HUES48 (cell line): ENCODE results near the gene PGAM2.

ENCODE experiments used
- H3K27ac ChIP-seq: one replicate; pipeline ENCODE4 v1.7.0; 2013; ENCODE audit warnings: low read depth, low read length, inconsistent platforms
- H3K27me3 ChIP-seq: 2 replicates; pipeline ENCODE4 v1.6.1; 2013; ENCODE audit warnings: mild to moderate bottlenecking, low read length; ENCODE audit not compliant: control insufficient read depth, insufficient read depth
- H3K36me3 ChIP-seq: 2 replicates; pipeline ENCODE4 v1.6.1; 2013; ENCODE audit warnings: low read length; ENCODE audit not compliant: control insufficient read depth, insufficient read depth
- H3K4me1 ChIP-seq: 2 replicates; pipeline ENCODE4 v1.6.1; 2013; ENCODE audit warnings: mild to moderate bottlenecking, low read length; ENCODE audit not compliant: control insufficient read depth, insufficient read depth
- H3K4me3 ChIP-seq: 2 replicates; pipeline ENCODE4 v1.5.1; 2013; ENCODE audit warnings: mild to moderate bottlenecking, low read depth, low read length
- H3K9ac ChIP-seq: 2 replicates; pipeline ENCODE4 v1.6.1; 2013; ENCODE audit warnings: mild to moderate bottlenecking, low read depth, low read length, moderate library complexity
- H3K9me3 ChIP-seq: 2 replicates; pipeline ENCODE4 v1.6.1; 2013; ENCODE audit warnings: low read length; ENCODE audit not compliant: control insufficient read depth, insufficient read depth

The PGAM2 gene

GRCh38 chr7:44071726-44072363 lies 6.5 kb upstream of the PGAM2 start:
- no peak overlapping the region for H3K27ac ChIP-seq
- no peak overlapping the region for H3K4me3 ChIP-seq
- H3K36me3 ChIP-seq, result peaks cover 31% of the 10 kb centered on the region
- H3K9me3 ChIP-seq, result no peaks in the 10 kb centered on the region
- no peak overlapping the region for H3K9ac ChIP-seq
- no peaks in the 10 kb centered on the region for H3K4me1 ChIP-seq
- H3K27me3 ChIP-seq, result peaks cover 20% of the 10 kb centered on the region

DNA sequence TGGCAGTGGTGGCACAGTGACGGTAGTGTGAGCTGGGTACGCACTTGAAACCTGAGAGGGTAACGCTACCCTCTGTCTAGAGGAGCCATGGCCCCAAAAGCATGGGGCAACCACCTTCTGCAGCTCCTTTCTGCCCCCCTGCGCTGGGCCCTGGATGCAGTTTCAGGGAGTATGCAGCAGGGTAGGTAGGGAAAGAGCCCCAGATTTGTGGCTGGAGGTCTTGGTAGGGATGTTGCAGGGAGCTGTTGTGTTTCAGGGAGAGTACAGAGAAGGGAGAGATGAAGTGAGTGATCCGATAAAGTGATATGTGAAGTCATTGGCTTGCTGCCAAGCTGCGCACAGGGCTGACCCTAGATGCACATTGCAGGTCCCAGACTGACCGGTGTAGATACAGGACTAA lies 2.7 kb upstream of the PGAM2 start:
- Histone ChIP-seq H3K36me3 (peaks cover 3% of the 10 kb centered on the region; the same call in 1 of the 2 replicates), H3K9ac (no peak overlapping the region), H3K27me3 (peaks cover 21% of the 10 kb centered on the region), H3K9me3 (no peaks in the 10 kb centered on the region), H3K4me1 (peaks cover 28% of the 10 kb centered on the region), H3K27ac (no peak overlapping the region), H3K4me3 (no peak overlapping the region)

GRCh38 chr7:44067064-44067951 lies 1.9 kb upstream of the PGAM2 start:
- Histone ChIP-seq H3K4me1 (peaks cover 28% of the 10 kb centered on the region), H3K4me3 (no peak overlapping the region), H3K9me3 (no peaks in the 10 kb centered on the region), H3K36me3 (no peaks in the 10 kb centered on the region), H3K9ac (no peak overlapping the region), H3K27ac (no peak overlapping the region), H3K27me3 (peaks cover 21% of the 10 kb centered on the region)

- H3K27me3 ChIP-seq, result peaks cover 21% of the 10 kb centered on the region
- H3K36me3 ChIP-seq, result peaks cover 7% of the 10 kb centered on the region; the same call in 1 of the 2 replicates
- H3K4me3 ChIP-seq, result no peak overlapping the region
- no peak overlapping the region for H3K9ac ChIP-seq
- no peak overlapping the region for H3K27ac ChIP-seq
- H3K9me3 ChIP-seq, result no peaks in the 10 kb centered on the region
- peaks cover 28% of the 10 kb centered on the region for H3K4me1 ChIP-seq
Observed at GRCh38 chr7:44066494-44067063, 1.2 kb upstream of the PGAM2 start.

DNA sequence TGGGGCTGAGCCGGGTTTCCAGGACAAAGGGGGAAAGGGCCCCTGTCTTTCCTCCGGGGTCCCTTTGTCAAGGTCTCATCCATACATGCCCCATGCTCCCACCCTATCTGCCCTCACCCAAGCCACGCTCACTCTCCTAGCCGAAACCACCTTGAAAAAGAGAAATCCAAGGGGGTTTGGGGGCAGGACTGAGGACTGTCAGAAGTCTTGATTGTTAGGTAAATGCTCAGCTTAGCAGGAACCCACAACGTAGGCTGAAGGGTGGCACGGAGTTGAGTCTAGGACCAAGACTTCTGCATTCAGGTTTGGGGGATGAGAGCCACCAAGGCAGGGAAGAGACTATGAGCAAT lies 719 bp upstream of the PGAM2 start:
- peaks cover 12% of the 10 kb centered on the region; the same call in 1 of the 2 replicates for H3K36me3 ChIP-seq
- no peak overlapping the region for H3K9ac ChIP-seq
- H3K4me3 ChIP-seq, result no peak overlapping the region
- no peaks in the 10 kb centered on the region for H3K9me3 ChIP-seq
- peaks cover 28% of the 10 kb centered on the region for H3K4me1 ChIP-seq
- peak overlapping the region; percentile 34 for H3K27ac ChIP-seq
- H3K27me3 ChIP-seq, result peaks cover 21% of the 10 kb centered on the region

GRCh38 chr7:44064791-44065430 lies 456 bp downstream of the PGAM2 start:
- no peaks in the 10 kb centered on the region for H3K9me3 ChIP-seq
- H3K4me1 ChIP-seq, result peaks cover 28% of the 10 kb centered on the region
- no peak overlapping the region for H3K27ac ChIP-seq
- H3K4me3 ChIP-seq, result no peak overlapping the region
- H3K27me3 ChIP-seq, result peaks cover 21% of the 10 kb centered on the region
- H3K9ac ChIP-seq, result no peak overlapping the region
- peaks cover 23% of the 10 kb centered on the region for H3K36me3 ChIP-seq

GRCh38 chr7:44063894-44064651 lies 1.3 kb downstream of the PGAM2 start:
- Histone ChIP-seq H3K4me1 (peaks cover 28% of the 10 kb centered on the region), H3K27me3 (peaks cover 18% of the 10 kb centered on the region), H3K9me3 (no peaks in the 10 kb centered on the region), H3K27ac (peak overlapping the region; percentile 33), H3K36me3 (peaks cover 31% of the 10 kb centered on the region), H3K4me3 (peak overlapping the region; percentile 41; the same call in 1 of the 2 replicates), H3K9ac (no peak overlapping the region)

- Histone ChIP-seq H3K9ac (no peak overlapping the region), H3K4me3 (peak overlapping the region; percentile 41; the same call in 1 of the 2 replicates), H3K27ac (peak overlapping the region; percentile 33), H3K27me3 (peaks cover 17% of the 10 kb centered on the region), H3K36me3 (peaks cover 37% of the 10 kb centered on the region), H3K4me1 (peaks cover 28% of the 10 kb centered on the region), H3K9me3 (no peaks in the 10 kb centered on the region)
Observed at GRCh38 chr7:44063547-44063893, 1.8 kb downstream of the PGAM2 start.

- Histone ChIP-seq H3K27ac (no peak overlapping the region), H3K9me3 (no peaks in the 10 kb centered on the region), H3K4me3 (no peak overlapping the region), H3K4me1 (peaks cover 28% of the 10 kb centered on the region), H3K36me3 (peaks cover 43% of the 10 kb centered on the region), H3K27me3 (peaks cover 11% of the 10 kb centered on the region), H3K9ac (no peak overlapping the region)
Observed at GRCh38 chr7:44062903-44063295, 2.5 kb downstream of the PGAM2 start.

DNA sequence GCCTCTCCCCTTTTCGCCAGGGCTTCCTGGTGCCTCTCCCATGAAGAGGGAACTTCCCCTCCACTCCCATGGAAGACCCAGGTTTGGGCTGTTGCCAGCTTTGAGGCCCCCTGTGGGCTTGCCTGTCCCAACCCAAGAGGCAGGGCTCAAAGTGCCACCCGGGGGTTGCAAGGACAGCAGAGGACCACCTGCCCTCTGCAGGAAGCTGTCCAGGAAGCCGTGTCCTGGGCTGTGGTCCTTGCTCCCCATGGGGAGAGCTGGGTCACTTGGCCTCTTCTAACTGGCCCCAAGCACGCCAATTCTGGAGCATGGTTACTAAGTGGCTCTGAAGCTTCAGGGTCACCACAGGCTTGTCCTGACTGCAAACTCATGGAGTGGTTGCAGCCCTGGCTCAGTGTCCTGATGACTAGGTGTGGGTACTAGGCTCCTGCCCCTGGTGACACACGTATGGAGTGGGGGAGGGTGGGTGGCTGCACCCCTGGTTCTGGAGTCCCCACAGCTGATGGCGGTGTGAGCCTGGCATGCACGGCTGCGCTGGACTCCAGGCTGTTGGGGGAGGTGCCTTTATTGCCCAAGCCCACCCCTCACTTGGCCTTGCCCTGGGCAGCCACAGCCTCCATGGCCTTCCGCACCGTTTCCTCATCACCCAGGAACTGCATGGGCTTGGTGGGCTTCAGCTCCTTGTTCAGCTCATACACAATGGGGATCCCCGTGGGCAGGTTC lies 3.0 kb downstream of the PGAM2 start:
- Histone ChIP-seq H3K9ac (no peak overlapping the region), H3K27me3 (peaks cover 6% of the 10 kb centered on the region), H3K4me1 (peaks cover 28% of the 10 kb centered on the region), H3K36me3 (peaks cover 49% of the 10 kb centered on the region), H3K27ac (no peak overlapping the region), H3K9me3 (no peaks in the 10 kb centered on the region), H3K4me3 (no peak overlapping the region)
